ENCODE measurements around the gene SHISA5.

DNA sequence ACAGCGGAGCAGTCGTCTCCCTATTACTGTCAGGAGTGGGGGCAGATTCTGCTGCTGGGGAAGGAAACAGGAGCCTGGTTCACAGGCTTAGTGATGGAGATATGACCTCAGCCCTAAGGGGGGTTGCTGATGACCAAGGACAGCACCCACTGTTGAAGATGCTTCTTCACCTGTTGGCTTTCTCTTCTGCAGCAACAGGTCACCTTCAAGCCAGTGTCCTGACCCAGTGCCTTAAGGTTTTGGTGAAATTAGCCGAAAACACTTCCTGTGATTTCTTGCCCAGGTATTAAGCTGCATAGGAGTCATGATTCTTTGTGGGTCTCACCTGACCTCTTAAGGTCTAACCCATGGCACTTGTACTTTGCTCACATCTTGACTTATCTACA, 43.5 kb downstream of the SHISA5 start:
- TF ChIP-seq, protein P1, sequence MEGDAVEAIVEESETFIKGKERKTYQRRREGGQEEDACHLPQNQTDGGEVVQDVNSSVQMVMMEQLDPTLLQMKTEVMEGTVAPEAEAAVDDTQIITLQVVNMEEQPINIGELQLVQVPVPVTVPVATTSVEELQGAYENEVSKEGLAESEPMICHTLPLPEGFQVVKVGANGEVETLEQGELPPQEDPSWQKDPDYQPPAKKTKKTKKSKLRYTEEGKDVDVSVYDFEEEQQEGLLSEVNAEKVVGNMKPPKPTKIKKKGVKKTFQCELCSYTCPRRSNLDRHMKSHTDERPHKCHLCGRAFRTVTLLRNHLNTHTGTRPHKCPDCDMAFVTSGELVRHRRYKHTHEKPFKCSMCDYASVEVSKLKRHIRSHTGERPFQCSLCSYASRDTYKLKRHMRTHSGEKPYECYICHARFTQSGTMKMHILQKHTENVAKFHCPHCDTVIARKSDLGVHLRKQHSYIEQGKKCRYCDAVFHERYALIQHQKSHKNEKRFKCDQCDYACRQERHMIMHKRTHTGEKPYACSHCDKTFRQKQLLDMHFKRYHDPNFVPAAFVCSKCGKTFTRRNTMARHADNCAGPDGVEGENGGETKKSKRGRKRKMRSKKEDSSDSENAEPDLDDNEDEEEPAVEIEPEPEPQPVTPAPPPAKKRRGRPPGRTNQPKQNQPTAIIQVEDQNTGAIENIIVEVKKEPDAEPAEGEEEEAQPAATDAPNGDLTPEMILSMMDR (IDR thresholded peaks at IDR 0.05), result no peak
- TF ChIP-seq TCF7 (CRISPR knock-in tag; IDR thresholded peaks at IDR 0.05; ENCODE audit: low read depth), result no peak
